Keratinocyte (primary cell): ENCODE data around the gene CASZ1.

Experiments used
- CTCF ChIP-seq, 3 experiments: IDR thresholded peaks in 1 of 3; conservative IDR thresholded peaks in 1 of 3; optimal IDR thresholded peaks in 1 of 3; 2 replicates in 2 of 3; 3 replicates in 1 of 3; pipeline versions ENCODE3 to v1.5.1; 2011; ENCODE audit warnings: low read length in 3 of 3, mild to moderate bottlenecking in 3 of 3, moderate library complexity in 2 of 3, control low read depth in 1 of 3, inconsistent platforms in 1 of 3; ENCODE audit not compliant: insufficient read depth in 2 of 3; ENCODE audit errors: extremely low read depth in 1 of 3
- EZH2 ChIP-seq: IDR thresholded peaks from one replicate; pipeline ENCODE4 v1.6.1; 2012; ENCODE audit warnings: inconsistent platforms, mild to moderate bottlenecking, low read length, moderate library complexity

- no peak for TF ChIP-seq CTCF (optimal IDR thresholded peaks at IDR 0.05 in 1 of 3, IDR thresholded peaks at IDR 0.05 in 1 of 3, conservative IDR thresholded peaks at IDR 0.05 in 1 of 3; ENCODE audit: extremely low read depth in 1 of 3, insufficient read depth in 2 of 3, low read length in 3 of 3)
- TF ChIP-seq EZH2: no peak
Measured at GRCh38 chr1:10775763-10776162, 20.7 kb downstream of the CASZ1 start.
